CD4-positive, alpha-beta T cell treated with Interleukin-15 for 4 hours (primary cell): ENCODE measurements around the gene PRDM12.
A peak's percentile ranks its signal among the peaks of the same experiment; 100 is the strongest.
"Not testable (repeated sequence)": the region's sequence is repeated elsewhere in the genome, so short reads cannot be mapped to it uniquely, and the experiment has no call there.

ENCODE experiments used
- DNase-seq: peaks from one replicate; pipeline ENCODE4 v3.0.0-alpha.2; 2020; ENCODE audit warnings: low spot score

Gene PRDM12

GRCh38 chr9:130663977-130664250, 480 bp upstream of the PRDM12 start:
- no peak for DNase-seq

GRCh38 chr9:130665029-130665430, 636 bp downstream of the PRDM12 start:
- DNase-seq, result no peak

- no peak for DNase-seq
These were observed 1.3 kb downstream of the PRDM12 start for GRCh38 chr9:130665431-130666392.

- no peak for DNase-seq
These were observed 2.2 kb downstream of the PRDM12 start for GRCh38 chr9:130666393-130667119.

- no peak for DNase-seq
These were observed 2.7 kb downstream of the PRDM12 start for GRCh38 chr9:130667120-130667435.

- no peak for DNase-seq
These were observed 3.8 kb downstream of the PRDM12 start for GRCh38 chr9:130668196-130668595.

GRCh38 chr9:130668659-130669058, 4.3 kb downstream of the PRDM12 start:
- DNase-seq, result no peak

GRCh38 chr9:130669965-130670364, 5.6 kb downstream of the PRDM12 start:
- no peak for DNase-seq

- DNase-seq, result no peak
These were observed 6.2 kb downstream of the PRDM12 start for GRCh38 chr9:130670644-130671043.

- DNase-seq, result no peak
These were observed 8.1 kb downstream of the PRDM12 start for GRCh38 chr9:130672466-130672865.

GRCh38 chr9:130672933-130673615, 8.7 kb downstream of the PRDM12 start:
- DNase-seq, result no peak

GRCh38 chr9:130675396-130675795, 11.0 kb downstream of the PRDM12 start:
- DNase-seq, result no peak

- no peak for DNase-seq
These were observed 12.9 kb downstream of the PRDM12 start for GRCh38 chr9:130677252-130677651.

- peak; percentile 62 for DNase-seq
These were observed 16.7 kb downstream of the PRDM12 start for GRCh38 chr9:130680836-130681768.

GRCh38 chr9:130681769-130682420, 17.5 kb downstream of the PRDM12 start:
- no peak for DNase-seq

GRCh38 chr9:130682421-130683121, 18.2 kb downstream of the PRDM12 start:
- DNase-seq, result peak; percentile 52

GRCh38 chr9:130685104-130685503, 20.7 kb downstream of the PRDM12 start:
- no peak for DNase-seq

GRCh38 chr9:130685945-130686344, 21.6 kb downstream of the PRDM12 start:
- not testable (repeated sequence) for DNase-seq

- no peak for DNase-seq
These were observed 23.2 kb downstream of the PRDM12 start for GRCh38 chr9:130687615-130688014.

GRCh38 chr9:130688072-130688471, 23.7 kb downstream of the PRDM12 start:
- DNase-seq, result peak; percentile 39

- DNase-seq, result no peak
These were observed 25.2 kb downstream of the PRDM12 start for GRCh38 chr9:130689572-130689936.
